Esophagus squamous epithelium (tissue), 5 donors: ENCODE measurements around the gene SLC24A4. TPM values are rescaled to one million over a fixed set of nuclear protein-coding genes. Genes with fewer than 3 reads are reported as not detected.

Experiments
- DNase-seq: peaks from one replicate; lab custom pipeline; 2025; lab: John Stamatoyannopoulos, UW
- H3K27ac ChIP-seq, 4 donors: fragments of 200-600 bp; sonication (generic); one replicate each; pipeline ENCODE4 v1.5.1; 2016 to 2019; ENCODE audit warnings: mild to moderate bottlenecking in 1 of 4
- H3K27me3 ChIP-seq, 4 donors: fragments of 200-600 bp; sonication (generic); 1 replicate in 3 of 4; 2 replicates in 1 of 4; pipeline versions ENCODE4 v1.5.1 to v1.6.0; 2017 to 2021; ENCODE audit warnings: antibody characterized with exemption in 1 of 4
- H3K36me3 ChIP-seq, 3 donors: fragments of 200-600 bp; sonication (generic); one replicate each; pipeline ENCODE4 v1.5.1; 2016 to 2019
- H3K4me1 ChIP-seq, 3 donors: fragments of 200-600 bp; sonication (generic); one replicate each; pipeline ENCODE4 v1.5.1; 2017 to 2019
- H3K4me3 ChIP-seq, 4 donors: fragments of 200-600 bp; sonication (generic); 1 replicate in 3 of 4; 2 replicates in 1 of 4; pipeline ENCODE4 v1.5.1; 2016 to 2019; ENCODE audit warnings: mild to moderate bottlenecking in 2 of 4, moderate library complexity in 1 of 4
- H3K9me3 ChIP-seq, 3 donors: fragments of 200-600 bp; sonication (generic); one replicate each; pipeline ENCODE4 v1.5.1; 2016 to 2019
- POLR2A ChIP-seq, 4 donors: fragments of 450-650 bp; IDR thresholded peaks; one replicate each; pipeline ENCODE4 v1.6.1; 2017; ENCODE audit warnings: antibody characterized with exemption in 4 of 4, mild to moderate bottlenecking in 4 of 4, moderate library complexity in 3 of 4
- WGBS, 2 donors: methylation state at CpG; one replicate each; pipeline ENCODE4 v1.1.5; 2018; 5-methylcytosine and 5-hydroxymethylcytosine counted together
- intact Hi-C: fragments of 100-400 bp; cut with DNase I; formaldehyde crosslinking; loops from one replicate; pipeline ENCODE4 v1.15.0; 2022
- total RNA-seq, 4 donors: library from RNA; depleted of rRNA; stranded (reverse); fragments of >200 nt; gene quantifications; one replicate each; pipeline ENCODE4 v1.1.0, GENCODE V29; 2016
- TF ChIP-seq, protein P1 (sequence below), 6 experiments: fragments of 450-650 bp in 4 of 6; fragments of 200-600 bp in 2 of 6; sonication (generic) in 2 of 6; IDR thresholded peaks; one replicate each; pipeline ENCODE4 v1.5.1; 2016 to 2019; ENCODE audit warnings: antibody characterized with exemption in 6 of 6, mild to moderate bottlenecking in 4 of 6, moderate library complexity in 4 of 6
- donor health status: DM: yes; HTN: yes; CAD: no.

SLC24A4 gene
- total RNA-seq, 4 donors from 2014 or later, result 0.04 to 0.38 (median 0.20) TPM

DNA sequence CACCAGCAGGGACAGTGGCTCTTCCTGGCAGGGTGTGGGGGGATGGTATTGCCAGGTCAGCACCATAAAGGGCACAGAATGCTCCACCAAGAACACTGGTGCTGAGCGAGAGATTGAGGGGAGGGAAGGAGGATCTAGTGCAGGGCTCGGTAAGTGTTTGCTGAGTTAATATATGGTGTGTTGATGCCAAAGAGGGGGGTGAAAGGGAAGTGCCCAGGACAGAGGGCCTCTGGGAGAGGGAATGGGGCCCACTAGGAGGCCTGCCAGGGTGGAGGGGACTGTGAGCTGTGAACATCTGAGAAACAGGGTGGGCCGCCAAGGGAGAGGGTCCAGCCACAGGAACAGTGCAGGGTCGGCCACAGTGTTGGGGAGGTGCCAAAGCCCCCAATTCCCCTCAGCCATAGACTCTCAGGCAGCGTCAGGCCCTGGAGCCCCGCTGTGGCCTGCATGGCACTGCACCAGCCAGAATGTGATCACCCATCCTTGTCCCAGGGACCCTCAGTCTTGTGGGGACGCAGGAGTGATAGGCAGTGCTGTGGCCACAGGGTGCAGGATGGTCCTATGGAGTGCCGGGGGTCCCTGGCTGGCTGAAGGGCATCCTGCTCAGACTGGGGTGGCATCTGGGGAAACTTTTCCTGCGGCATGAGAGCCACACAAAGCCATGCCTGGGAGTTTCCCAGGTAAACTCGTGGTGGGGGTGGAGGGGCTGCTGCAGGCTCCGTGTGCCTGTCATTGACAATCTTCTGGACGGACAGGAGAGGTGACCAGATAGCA, 202.5 kb downstream of the SLC24A4 start:
- 78 to 80% methylated on average over 6 to 7 of the region's 12 CpGs for WGBS, 2 donors
- H3K4me1 ChIP-seq, result peaks cover 0 to 49% (median 9%) of the 10 kb centered on the region in 3 donors
- DNase-seq, result no peak
- H3K27ac ChIP-seq, result peak overlapping the region in 3 of 4 donors; percentile 52 to 69 (median 58)
- H3K27me3 ChIP-seq, result no peaks in the 10 kb centered on the region
- H3K36me3 ChIP-seq, result no peaks in the 10 kb centered on the region
- no peaks in the 10 kb centered on the region for H3K9me3 ChIP-seq
- H3K4me3 ChIP-seq, result no peak overlapping the region
- intact Hi-C loops, result no loop called here
- TF ChIP-seq, protein P1, sequence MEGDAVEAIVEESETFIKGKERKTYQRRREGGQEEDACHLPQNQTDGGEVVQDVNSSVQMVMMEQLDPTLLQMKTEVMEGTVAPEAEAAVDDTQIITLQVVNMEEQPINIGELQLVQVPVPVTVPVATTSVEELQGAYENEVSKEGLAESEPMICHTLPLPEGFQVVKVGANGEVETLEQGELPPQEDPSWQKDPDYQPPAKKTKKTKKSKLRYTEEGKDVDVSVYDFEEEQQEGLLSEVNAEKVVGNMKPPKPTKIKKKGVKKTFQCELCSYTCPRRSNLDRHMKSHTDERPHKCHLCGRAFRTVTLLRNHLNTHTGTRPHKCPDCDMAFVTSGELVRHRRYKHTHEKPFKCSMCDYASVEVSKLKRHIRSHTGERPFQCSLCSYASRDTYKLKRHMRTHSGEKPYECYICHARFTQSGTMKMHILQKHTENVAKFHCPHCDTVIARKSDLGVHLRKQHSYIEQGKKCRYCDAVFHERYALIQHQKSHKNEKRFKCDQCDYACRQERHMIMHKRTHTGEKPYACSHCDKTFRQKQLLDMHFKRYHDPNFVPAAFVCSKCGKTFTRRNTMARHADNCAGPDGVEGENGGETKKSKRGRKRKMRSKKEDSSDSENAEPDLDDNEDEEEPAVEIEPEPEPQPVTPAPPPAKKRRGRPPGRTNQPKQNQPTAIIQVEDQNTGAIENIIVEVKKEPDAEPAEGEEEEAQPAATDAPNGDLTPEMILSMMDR (IDR thresholded peaks at IDR 0.05), result no peak
- TF ChIP-seq POLR2A (IDR thresholded peaks at IDR 0.05), result no peak

DNA sequence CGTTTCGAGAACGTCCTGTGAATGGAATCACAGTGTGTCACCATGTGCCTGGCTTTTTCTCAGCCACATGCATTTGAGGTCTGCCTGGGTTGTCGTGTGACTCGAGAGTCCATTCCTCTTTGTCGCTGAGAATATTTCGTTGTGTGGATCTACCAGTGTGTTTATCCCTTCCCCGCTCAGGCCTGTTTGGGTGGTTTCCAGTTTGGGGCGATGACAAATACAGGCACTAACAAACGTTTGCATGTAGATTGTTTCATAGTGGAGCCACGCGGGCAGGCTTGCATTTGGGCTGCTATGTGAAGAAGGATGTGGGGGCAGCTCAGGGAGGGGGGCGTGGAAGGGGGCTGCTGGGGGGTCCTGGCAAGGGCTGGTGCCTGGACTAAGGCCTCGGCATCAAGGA, 204.8 kb downstream of the SLC24A4 start:
- WGBS, 2 donors, result 63 to 76% methylated on average over 9 of the region's 14 CpGs

DNA sequence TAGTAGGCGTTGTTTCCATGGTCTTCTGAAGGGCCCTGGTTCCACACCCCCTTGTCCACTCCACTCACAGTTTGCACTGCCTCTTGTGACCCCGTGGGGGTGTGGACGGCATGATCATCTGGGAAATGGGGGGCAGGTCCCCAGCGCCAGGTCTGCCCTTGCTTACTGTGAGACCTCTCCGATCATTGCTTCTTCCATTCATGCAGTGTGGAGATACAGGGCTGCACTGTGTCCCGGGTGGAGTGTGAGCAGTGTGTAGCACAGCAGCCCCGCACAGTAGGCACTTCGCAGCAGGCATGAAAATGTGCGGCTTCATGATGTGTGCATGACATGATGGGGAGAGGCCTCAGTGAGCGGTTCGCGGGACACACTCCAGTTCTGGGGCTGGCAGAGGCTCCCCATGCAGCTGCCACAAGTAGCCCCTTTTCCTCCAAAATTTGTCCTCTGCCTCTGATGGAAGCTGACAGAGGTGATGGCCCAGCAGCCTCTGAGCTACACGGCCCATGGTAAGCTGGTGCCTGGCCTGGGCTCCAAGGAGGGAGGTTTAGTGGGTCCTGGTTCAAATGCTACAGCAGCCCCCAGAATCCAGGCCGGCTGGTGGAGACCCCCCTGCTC, 205.6 kb downstream of the SLC24A4 start:
- Histone ChIP-seq H3K27ac (peak overlapping the region in 1 of 4 donors; percentile 52), H3K9me3 (no peaks in the 10 kb centered on the region), H3K36me3 (no peaks in the 10 kb centered on the region), H3K4me1 (peaks cover 0 to 55% (median 9%) of the 10 kb centered on the region in 3 donors), H3K4me3 (no peak overlapping the region), H3K27me3 (no peaks in the 10 kb centered on the region)
- 92 to 96% methylated on average over 9 to 13 of the region's 14 CpGs for WGBS, 2 donors
- intact Hi-C loops, result no loop called here
- TF ChIP-seq POLR2A (IDR thresholded peaks at IDR 0.05), result no peak
- TF ChIP-seq, protein P1 (IDR thresholded peaks at IDR 0.05), result no peak
- DNase-seq, result no peak

More for the DNA sequence above, 204.8 kb downstream of the SLC24A4 start:
- intact Hi-C loops, result no loop called here
- Histone ChIP-seq H3K27ac (peak overlapping the region in 2 of 4 donors; percentile 30 to 52), H3K9me3 (no peaks in the 10 kb centered on the region), H3K36me3 (no peaks in the 10 kb centered on the region), H3K4me3 (no peak overlapping the region), H3K4me1 (peaks cover 0 to 57% (median 9%) of the 10 kb centered on the region in 3 donors), H3K27me3 (no peaks in the 10 kb centered on the region)
- DNase-seq, result no peak
- TF ChIP-seq, protein P1 (IDR thresholded peaks at IDR 0.05), result no peak
- TF ChIP-seq POLR2A (IDR thresholded peaks at IDR 0.05), result no peak

DNA sequence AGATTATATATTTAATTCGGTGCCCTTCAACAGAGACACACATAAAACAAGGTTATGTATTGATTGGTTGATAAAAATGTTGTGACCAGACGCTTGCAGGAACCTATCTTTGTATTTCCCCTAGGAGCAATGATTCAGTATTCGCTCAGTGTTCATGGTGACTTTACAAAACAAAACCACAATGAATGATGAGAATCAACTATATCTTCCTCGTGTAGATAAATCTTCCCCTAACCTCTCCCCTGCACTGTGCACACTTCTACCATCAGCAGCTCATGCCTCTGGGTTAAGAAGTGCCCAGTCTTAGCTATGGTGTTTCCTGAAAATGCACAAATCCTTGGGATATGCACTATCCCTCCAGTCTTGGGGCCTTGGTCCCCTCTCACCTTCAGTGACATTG, 206.9 kb downstream of the SLC24A4 start:
- Histone ChIP-seq H3K9me3 (no peaks in the 10 kb centered on the region), H3K4me1 (peaks cover 0 to 46% (median 2%) of the 10 kb centered on the region in 3 donors), H3K27me3 (no peaks in the 10 kb centered on the region), H3K4me3 (no peak overlapping the region), H3K27ac (peak overlapping the region in 1 of 4 donors; percentile 11), H3K36me3 (no peaks in the 10 kb centered on the region)
- TF ChIP-seq POLR2A (IDR thresholded peaks at IDR 0.05), result no peak
- TF ChIP-seq, protein P1 (IDR thresholded peaks at IDR 0.05), result no peak
- WGBS, 2 donors, result 65 to 66% methylated on average over 4 of the region's 4 CpGs
- intact Hi-C loops, result no loop called here
- DNase-seq, result no peak
